ENCODE measurements around the gene PI4K2A. TPM values are rescaled to one million over a fixed set of nuclear protein-coding genes. Genes with fewer than 3 reads are reported as not detected.

PI4K2A gene
- total and polyA plus RNA-seq, 2 of the 13 experiments (the other 11 are each of a cell fraction or from before 2014, with no cell fraction given): 10.9 to 14.3 TPM

GRCh38 chr10:97687785-97688781 is 47.6 kb downstream of the PI4K2A start (continued):
- peak; percentile 5; the same call in 1 of the 2 replicates for TF ChIP-seq FOSL2 (CRISPR knock-in tag; IDR thresholded peaks at IDR 0.05)
- 0 out of 2 replicates have a peak, but pooled peaks have one; percentile 23 for TF ChIP-seq RXRB (CRISPR knock-in tag; IDR thresholded peaks at IDR 0.05; ENCODE audit: borderline replicate concordance)
- TF ChIP-seq ZNF235 (CRISPR knock-in tag; IDR thresholded peaks at IDR 0.05; ENCODE audit: borderline replicate concordance): no peak
- no peak for TF ChIP-seq ZHX1 (CRISPR knock-in tag; IDR thresholded peaks at IDR 0.05; ENCODE audit: low read depth)
- no peak; the same call in 1 of the 2 replicates for TF ChIP-seq TIGD3 (CRISPR knock-in tag; IDR thresholded peaks at IDR 0.05; ENCODE audit: borderline replicate concordance)
- no peak for TF ChIP-seq MED13 (CRISPR knock-in tag; IDR thresholded peaks at IDR 0.05)
- TF ChIP-seq ZNF569 (CRISPR knock-in tag; IDR thresholded peaks at IDR 0.05; ENCODE audit: borderline replicate concordance): no peak
- no peak for TF ChIP-seq ZKSCAN5 (CRISPR knock-in tag; IDR thresholded peaks at IDR 0.05)
- TF ChIP-seq ZNF124 (CRISPR knock-in tag; IDR thresholded peaks at IDR 0.05): no peak
- TF ChIP-seq MAF1 (CRISPR knock-in tag; IDR thresholded peaks at IDR 0.05; ENCODE audit: borderline replicate concordance): no peak
- no peak for TF ChIP-seq ZNF333 (CRISPR knock-in tag; IDR thresholded peaks at IDR 0.05; ENCODE audit: borderline replicate concordance)
- TF ChIP-seq ZNF672 (CRISPR knock-in tag; IDR thresholded peaks at IDR 0.05): no peak
- TF ChIP-seq ARID5B (CRISPR knock-in tag; IDR thresholded peaks at IDR 0.05): peak; percentile 35; the same call in 1 of the 2 replicates
- no peak for TF ChIP-seq ZNF75D (CRISPR knock-in tag; IDR thresholded peaks at IDR 0.05; ENCODE audit: borderline replicate concordance)
- no peak for TF ChIP-seq NCOA5 (CRISPR knock-in tag; IDR thresholded peaks at IDR 0.05)
- TF ChIP-seq ZFP62 (CRISPR knock-in tag; IDR thresholded peaks at IDR 0.05): no peak
- TF ChIP-seq PATZ1 (CRISPR knock-in tag; IDR thresholded peaks at IDR 0.05): peak; percentile 52; the same call in 1 of the 2 replicates
